NCI-H524 treated with DMSO at 0.1 percent for 48 hours (cell line): ENCODE measurements around the gene PFKP.

Experiments used
- DNase-seq: peaks from one replicate; lab custom pipeline; 2025; lab: John Stamatoyannopoulos, UW

Gene PFKP

GRCh38 chr10:3116508-3117100 is 49.3 kb downstream of the PFKP start:
- no peak for DNase-seq

GRCh38 chr10:3117486-3117885 is 50.1 kb downstream of the PFKP start:
- DNase-seq, result no peak

GRCh38 chr10:3118641-3119091 is 51.3 kb downstream of the PFKP start:
- DNase-seq, result no peak

GRCh38 chr10:3119796-3120459 is 52.6 kb downstream of the PFKP start:
- DNase-seq, result no peak

GRCh38 chr10:3122034-3122433 is 54.7 kb downstream of the PFKP start:
- DNase-seq, result no peak

- no peak for DNase-seq
Measured at GRCh38 chr10:3122486-3123205, 55.3 kb downstream of the PFKP start.

- DNase-seq, result no peak
Measured at GRCh38 chr10:3123571-3124411, 56.4 kb downstream of the PFKP start.

- no peak for DNase-seq
Measured at GRCh38 chr10:3124412-3125175, 57.2 kb downstream of the PFKP start.

- DNase-seq, result no peak
Measured at GRCh38 chr10:3125527-3126170, 58.3 kb downstream of the PFKP start.

- DNase-seq, result no peak
Measured at GRCh38 chr10:3126249-3126648, 58.9 kb downstream of the PFKP start.

GRCh38 chr10:3126741-3127346 is 59.5 kb downstream of the PFKP start:
- peak; percentile 69 for DNase-seq

GRCh38 chr10:3127921-3128320 is 60.6 kb downstream of the PFKP start:
- no peak for DNase-seq

GRCh38 chr10:3128379-3129130 is 61.2 kb downstream of the PFKP start:
- DNase-seq, result no peak

GRCh38 chr10:3129581-3130340 is 62.4 kb downstream of the PFKP start:
- no peak for DNase-seq

GRCh38 chr10:3131098-3131497 is 63.8 kb downstream of the PFKP start:
- DNase-seq, result no peak

- no peak for DNase-seq
Measured at GRCh38 chr10:3132036-3133025, 65.0 kb downstream of the PFKP start.

- no peak for DNase-seq
Measured at GRCh38 chr10:3133948-3134347, 66.6 kb downstream of the PFKP start.

- no peak for DNase-seq
Measured at GRCh38 chr10:3135006-3135405, 67.7 kb downstream of the PFKP start.
